CD1c-positive myeloid dendritic cell (primary cell): Measurements from ENCODE around the gene LRIG1.

Source experiments
- DNase-seq: peaks from one replicate; pipeline ENCODE4 v3.0.0-alpha.2; 2016; ENCODE audit errors: extremely low spot score

Gene LRIG1

GRCh38 chr3:66353039-66353438, 147.8 kb downstream of the LRIG1 start:
- DNase-seq, result no peak

GRCh38 chr3:66350601-66351000, 150.2 kb downstream of the LRIG1 start:
- no peak for DNase-seq

- no peak for DNase-seq
Observed at GRCh38 chr3:66348704-66349103, 152.1 kb downstream of the LRIG1 start.

GRCh38 chr3:66344848-66345578, 155.8 kb downstream of the LRIG1 start:
- no peak for DNase-seq

GRCh38 chr3:66344391-66344811, 156.4 kb downstream of the LRIG1 start:
- DNase-seq, result no peak

GRCh38 chr3:66342717-66343356, 158.0 kb downstream of the LRIG1 start:
- DNase-seq, result no peak

- no peak for DNase-seq
Observed at GRCh38 chr3:66338927-66339326, 161.9 kb downstream of the LRIG1 start.

- no peak for DNase-seq
Observed at GRCh38 chr3:66336333-66336766, 164.5 kb downstream of the LRIG1 start.

GRCh38 chr3:66335671-66336070, 165.2 kb downstream of the LRIG1 start:
- no peak for DNase-seq
